ENCODE measurements around the gene FHAD1. TPM values are rescaled to one million over a fixed set of nuclear protein-coding genes. Genes with fewer than 3 reads are reported as not detected.
A peak's percentile ranks its signal among the peaks of the same experiment; 100 is the strongest.

Gene FHAD1
- total RNA-seq, 4 donors from 2014 or later: 1.6 TPM; not detected in 3

DNA sequence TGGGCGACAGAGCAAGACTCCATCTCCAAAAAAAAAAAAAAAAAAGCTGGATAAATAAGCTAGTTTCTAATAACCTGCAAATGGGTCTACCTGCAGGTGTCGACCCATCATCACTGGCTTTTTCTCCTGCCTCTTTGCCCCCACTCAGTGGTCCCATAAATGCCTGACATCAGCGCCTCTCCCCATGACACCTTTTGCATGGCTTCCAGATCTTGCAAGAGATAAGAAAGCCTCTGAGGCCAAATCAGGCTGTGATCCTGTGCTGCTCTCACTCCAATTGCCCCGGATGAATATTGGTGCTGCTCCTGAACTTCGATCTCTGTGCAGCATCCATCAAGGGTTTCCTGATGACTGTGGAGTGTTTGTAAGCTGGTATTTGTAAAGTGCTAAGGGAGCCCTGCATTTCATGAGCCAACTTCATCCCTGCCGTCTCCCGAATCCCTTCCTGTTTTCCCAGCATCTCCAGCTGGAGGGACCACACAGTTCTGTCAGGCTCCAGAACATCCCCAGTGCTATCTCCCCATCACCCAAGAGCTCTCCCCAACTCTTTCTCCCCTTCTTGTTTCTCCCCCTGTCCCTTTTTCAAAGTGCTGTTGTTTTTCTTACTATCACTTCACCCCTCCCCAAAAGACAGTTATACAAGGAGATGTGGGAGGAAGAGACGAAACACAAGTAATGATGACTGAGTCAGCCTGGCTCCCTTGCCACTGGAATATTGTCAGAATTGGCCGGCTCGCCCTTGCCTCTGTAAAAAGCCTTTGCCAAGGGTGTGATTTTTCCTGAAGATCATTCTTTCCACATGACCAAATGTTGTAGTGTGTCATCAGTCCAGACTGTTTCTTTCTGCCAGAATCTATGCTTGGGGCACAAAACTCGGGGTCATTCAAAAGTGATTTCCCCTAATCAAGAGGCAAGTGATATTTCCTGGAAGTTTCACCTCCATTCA, 159.9 kb downstream of the FHAD1 start:
- no peaks in the 10 kb centered on the region for H3K9me3 ChIP-seq
- H3K36me3 ChIP-seq: no peaks in the 10 kb centered on the region
- peak overlapping the region; percentile 33 for H3K27ac ChIP-seq
- DNase-seq (ENCODE audit: low spot score in 2 of 2): peak in 1 of 2 donors; percentile 84
- H3K4me3 ChIP-seq: no peak overlapping the region
- H3K27me3 ChIP-seq: no peaks in the 10 kb centered on the region
- TF ChIP-seq POLR2AphosphoS5 (IDR thresholded peaks at IDR 0.05) (no peak), EP300 (IDR thresholded peaks at IDR 0.05) (no peak), POLR2A (IDR thresholded peaks at IDR 0.05) (no peak)
- TF ChIP-seq, protein P1, sequence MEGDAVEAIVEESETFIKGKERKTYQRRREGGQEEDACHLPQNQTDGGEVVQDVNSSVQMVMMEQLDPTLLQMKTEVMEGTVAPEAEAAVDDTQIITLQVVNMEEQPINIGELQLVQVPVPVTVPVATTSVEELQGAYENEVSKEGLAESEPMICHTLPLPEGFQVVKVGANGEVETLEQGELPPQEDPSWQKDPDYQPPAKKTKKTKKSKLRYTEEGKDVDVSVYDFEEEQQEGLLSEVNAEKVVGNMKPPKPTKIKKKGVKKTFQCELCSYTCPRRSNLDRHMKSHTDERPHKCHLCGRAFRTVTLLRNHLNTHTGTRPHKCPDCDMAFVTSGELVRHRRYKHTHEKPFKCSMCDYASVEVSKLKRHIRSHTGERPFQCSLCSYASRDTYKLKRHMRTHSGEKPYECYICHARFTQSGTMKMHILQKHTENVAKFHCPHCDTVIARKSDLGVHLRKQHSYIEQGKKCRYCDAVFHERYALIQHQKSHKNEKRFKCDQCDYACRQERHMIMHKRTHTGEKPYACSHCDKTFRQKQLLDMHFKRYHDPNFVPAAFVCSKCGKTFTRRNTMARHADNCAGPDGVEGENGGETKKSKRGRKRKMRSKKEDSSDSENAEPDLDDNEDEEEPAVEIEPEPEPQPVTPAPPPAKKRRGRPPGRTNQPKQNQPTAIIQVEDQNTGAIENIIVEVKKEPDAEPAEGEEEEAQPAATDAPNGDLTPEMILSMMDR (IDR thresholded peaks at IDR 0.05): no peak
- peaks cover 30% of the 10 kb centered on the region for H3K4me1 ChIP-seq
- WGBS: 55% methylated on average over 11 of the region's 11 CpGs

DNA sequence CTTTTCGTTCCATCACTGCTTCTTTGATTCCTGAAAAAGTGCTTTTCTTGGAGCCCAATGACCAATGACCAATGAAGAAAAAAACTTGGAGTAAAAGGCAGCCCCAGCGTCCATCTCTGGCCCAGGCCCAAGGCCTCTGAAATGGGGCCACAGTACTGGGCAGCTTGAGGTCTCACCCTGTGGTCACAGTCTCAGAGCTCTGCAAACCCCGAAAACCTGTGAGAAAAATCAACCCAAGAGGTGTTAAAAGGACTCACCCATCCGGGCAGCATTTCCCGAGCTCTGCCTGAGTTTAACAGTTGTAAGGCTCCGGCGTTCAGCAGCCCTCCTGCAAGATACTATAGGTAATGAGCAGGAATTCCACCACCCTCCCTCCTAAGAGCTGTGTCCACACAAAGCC, 160.6 kb downstream of the FHAD1 start:
- Histone ChIP-seq H3K4me1 (peaks cover 37% of the 10 kb centered on the region), H3K4me3 (no peak overlapping the region), H3K36me3 (no peaks in the 10 kb centered on the region), H3K27me3 (no peaks in the 10 kb centered on the region), H3K9me3 (no peaks in the 10 kb centered on the region), H3K27ac (peak overlapping the region; percentile 33)
- DNase-seq (ENCODE audit: low spot score in 2 of 2): no peak
- WGBS: 75% methylated on average over 7 of the region's 7 CpGs
- TF ChIP-seq, protein P1 (IDR thresholded peaks at IDR 0.05): no peak
- TF ChIP-seq EP300 (IDR thresholded peaks at IDR 0.05): no peak
- TF ChIP-seq POLR2AphosphoS5 (IDR thresholded peaks at IDR 0.05): no peak
- no peak for TF ChIP-seq POLR2A (IDR thresholded peaks at IDR 0.05)

DNA sequence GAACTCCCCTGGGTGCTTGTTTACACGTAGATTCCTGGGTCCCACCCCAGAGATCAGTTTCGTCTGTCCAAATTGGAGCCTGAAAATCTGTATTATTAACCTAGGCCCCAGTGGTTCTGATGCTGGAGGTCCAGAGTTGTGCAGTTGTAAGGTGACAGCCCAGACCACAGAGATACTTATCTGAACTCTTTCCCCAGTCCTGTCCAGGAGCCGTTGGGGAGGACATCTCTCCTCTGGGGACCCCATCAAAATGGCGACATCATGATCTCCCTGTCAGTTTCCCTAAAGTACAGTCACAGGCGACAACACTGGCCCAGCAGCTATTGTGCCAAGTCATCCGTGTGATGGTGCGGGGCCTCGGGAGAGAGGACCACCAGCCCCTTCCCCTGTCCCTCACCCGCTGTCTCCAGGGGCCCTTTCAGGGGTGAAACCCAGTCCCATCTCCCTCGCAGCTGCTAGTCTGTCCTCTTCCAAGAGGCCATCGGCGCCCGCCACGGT, 161.9 kb downstream of the FHAD1 start:
- no peak for DNase-seq (ENCODE audit: low spot score in 2 of 2)
- Histone ChIP-seq H3K36me3 (no peaks in the 10 kb centered on the region), H3K27me3 (no peaks in the 10 kb centered on the region), H3K9me3 (no peaks in the 10 kb centered on the region), H3K4me3 (peak overlapping the region; percentile 70), H3K4me1 (peaks cover 49% of the 10 kb centered on the region), H3K27ac (peak overlapping the region; percentile 78)
- TF ChIP-seq, protein P1 (IDR thresholded peaks at IDR 0.05): no peak
- TF ChIP-seq POLR2AphosphoS5 (IDR thresholded peaks at IDR 0.05) (no peak), POLR2A (IDR thresholded peaks at IDR 0.05) (no peak), EP300 (IDR thresholded peaks at IDR 0.05) (no peak)
- WGBS: 50% methylated on average over 13 of the region's 14 CpGs

DNA sequence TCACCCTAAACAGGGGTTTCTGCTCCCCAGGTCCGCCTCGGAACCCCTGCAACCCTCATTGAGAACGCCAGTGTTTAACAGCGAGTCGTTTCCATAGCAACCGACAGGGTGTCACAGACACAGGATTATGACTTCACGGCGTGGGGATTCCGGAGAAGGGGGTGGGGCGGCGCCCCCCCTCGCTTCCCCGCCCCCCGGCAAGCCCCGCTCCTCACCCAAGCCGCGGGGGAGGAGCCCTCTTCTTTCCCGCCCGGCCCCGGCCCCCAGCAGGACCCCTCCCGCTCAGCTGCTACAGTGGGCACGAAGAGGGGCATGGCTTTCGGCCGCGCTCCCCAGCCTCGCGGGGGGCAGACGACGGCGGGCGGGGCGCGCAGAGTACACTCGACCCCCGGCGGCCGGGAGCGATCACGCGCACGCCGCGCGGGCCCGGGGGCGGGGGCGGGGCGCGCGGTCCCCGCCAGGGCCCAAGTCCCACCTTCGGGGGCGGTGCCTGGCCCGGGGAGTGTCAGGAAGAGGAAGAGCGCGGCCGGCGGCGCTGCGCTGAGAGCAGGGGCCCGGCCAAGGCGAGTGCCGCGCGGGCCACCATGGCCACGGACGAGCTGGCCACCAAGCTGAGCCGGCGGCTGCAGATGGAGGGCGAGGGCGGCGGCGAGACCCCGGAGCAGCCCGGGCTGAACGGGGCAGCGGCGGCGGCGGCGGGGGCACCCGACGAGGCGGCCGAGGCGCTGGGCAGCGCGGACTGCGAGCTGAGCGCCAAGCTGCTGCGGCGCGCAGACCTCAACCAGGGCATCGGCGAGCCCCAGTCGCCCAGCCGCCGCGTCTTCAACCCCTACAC, 162.6 kb downstream of the FHAD1 start, which contains the start of gene EFHD2:
Gene EFHD2 (plus strand): TSS at position 501 of the 835 bp plus-strand sequence. CDS start 84 bp downstream, at position 585.
- Histone ChIP-seq H3K27ac (peak within 1 kb of the TSS; percentile 78), H3K4me3 (peak within 1 kb of the TSS; percentile 70), H3K9me3 (no peaks in the 10 kb centered on the region), H3K36me3 (no peaks in the 10 kb centered on the region), H3K4me1 (peaks cover 53% of the 10 kb centered on the region), H3K27me3 (no peaks in the 10 kb centered on the region)
- WGBS: under 1% methylated on average over 28 of the region's 99 CpGs
- DNase-seq (ENCODE audit: low spot score in 2 of 2): peak; percentile 88 to 90
- TF ChIP-seq POLR2A (IDR thresholded peaks at IDR 0.05): peak; percentile 39 to 92
- TF ChIP-seq EP300 (IDR thresholded peaks at IDR 0.05): no peak

DNA sequence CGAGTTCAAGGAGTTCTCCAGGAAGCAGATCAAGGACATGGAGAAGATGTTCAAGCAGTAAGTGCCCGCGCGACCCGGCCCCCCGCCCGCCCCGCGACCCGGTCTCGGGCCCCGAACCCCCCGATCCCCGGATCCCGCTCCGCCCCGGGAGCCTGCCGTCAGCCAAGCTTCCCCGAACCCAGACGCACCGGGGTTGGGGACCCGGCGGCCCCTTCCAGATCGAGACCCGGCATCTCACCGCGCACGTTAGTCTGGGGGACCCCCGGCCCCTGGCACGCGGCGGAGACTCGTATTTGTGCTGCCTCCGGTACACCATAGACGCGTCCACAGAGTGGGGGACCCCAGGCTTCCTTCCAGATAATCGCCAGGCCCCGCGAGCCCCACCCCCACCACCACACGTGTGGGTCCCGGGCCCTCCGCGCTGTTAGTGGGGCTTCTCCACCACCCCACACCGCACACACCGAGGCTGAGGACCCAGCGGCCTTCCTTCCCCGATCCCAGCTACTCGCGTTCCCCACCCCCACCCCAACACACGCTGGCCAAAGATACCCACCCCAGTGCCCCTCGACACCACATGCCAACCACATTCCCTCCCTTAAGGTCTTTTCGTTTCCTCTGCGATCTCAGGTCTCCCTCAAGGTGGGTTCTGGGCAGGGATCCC, 163.3 kb downstream of the FHAD1 start:
- Histone ChIP-seq H3K4me1 (peaks cover 53% of the 10 kb centered on the region), H3K4me3 (peak overlapping the region; percentile 70), H3K9me3 (no peaks in the 10 kb centered on the region), H3K27me3 (no peaks in the 10 kb centered on the region), H3K36me3 (no peaks in the 10 kb centered on the region), H3K27ac (peak overlapping the region; percentile 78)
- 1% methylated on average over 13 of the region's 53 CpGs for WGBS
- peak in 1 of 2 donors; percentile 73 for DNase-seq (ENCODE audit: low spot score in 2 of 2)
- no peak for TF ChIP-seq POLR2AphosphoS5 (IDR thresholded peaks at IDR 0.05)
- TF ChIP-seq, protein P1 (IDR thresholded peaks at IDR 0.05): no peak
- TF ChIP-seq EP300 (IDR thresholded peaks at IDR 0.05): no peak
- no peak for TF ChIP-seq POLR2A (IDR thresholded peaks at IDR 0.05)
